ENCODE results near the gene MLN. TPM values are rescaled to one million over a fixed set of nuclear protein-coding genes. Genes with fewer than 3 reads are reported as not detected.
A peak's percentile ranks its signal among the peaks of the same experiment; 100 is the strongest.

Gene MLN
- total and polyA plus RNA-seq, 2 of the 4 experiments (the other 2 are of a cell fraction), result not detected

GRCh38 chr6:33755070-33755869, 48.5 kb downstream of the MLN start:
- dilution Hi-C loops (cut with HindIII; ENCODE audit: low sequenced_read_pairs, unreplicated experiment), result no loop called here
- ChIA-PET CTCF (no interaction called here), POLR2A (ENCODE audit: unreplicated experiment) (no interaction called here)
- Histone ChIP-seq H2BK15ac (ENCODE audit: low read depth, low read length) (no peak overlapping the region; the same call in 2 of the 3 replicates), H4K5ac (ENCODE audit: low read depth, low read length) (no peak overlapping the region), H2BK20ac (ENCODE audit: low read depth, low read length) (no peak overlapping the region), H3K14ac (replicated peaks; ENCODE audit: low read depth, low read length) (no peak overlapping the region), H3K27me3 (ENCODE audit: control insufficient read depth, insufficient read depth, low read length) (no peaks in the 10 kb centered on the region), H4K20me1 (ENCODE audit: insufficient read depth, low read length) (peaks cover 8% of the 10 kb centered on the region), H3K4me1 (ENCODE audit: control insufficient read depth, insufficient read depth, low read length) (peaks cover 30% of the 10 kb centered on the region), H3K27ac (ENCODE audit: insufficient read depth, low read length) (no peak overlapping the region), H3K9ac (ENCODE audit: low read depth, low read length) (no peak overlapping the region), H3K36me3 (ENCODE audit: control insufficient read depth, insufficient read depth, low read length) (no peaks in the 10 kb centered on the region), H3K18ac (ENCODE audit: low read depth, low read length) (no peak overlapping the region), H2AK5ac (ENCODE audit: low read depth, low read length) (0 out of 2 replicates have a peak overlapping the region, but pooled peaks have one; percentile 18), H3K9me1 (ENCODE audit: insufficient read depth, low read length) (no peaks in the 10 kb centered on the region), H3K9me3 (ENCODE audit: control insufficient read depth, insufficient read depth, low read length) (no peaks in the 10 kb centered on the region), H3K4ac (ENCODE audit: low read depth, low read length) (no peak overlapping the region), H2AFZ (replicated peaks; ENCODE audit: low read length, poor library complexity) (no peak overlapping the region), H4K91ac (ENCODE audit: insufficient read depth, low read depth, low read length) (no peak overlapping the region), H3K4me3 (ENCODE audit: insufficient read depth, low read depth, low read length) (no peak overlapping the region), H3K56ac (ENCODE audit: extremely low read depth, insufficient read depth, low read length) (no peak overlapping the region), H3K23ac (ENCODE audit: low read depth, low read length) (no peak overlapping the region), H2BK120ac (ENCODE audit: low read depth, low read length) (no peak overlapping the region), H3K4me2 (ENCODE audit: low read depth, low read length) (no peak overlapping the region), H4K8ac (ENCODE audit: low read depth in 2 of 2, low read length in 2 of 2) (no peak overlapping the region), H2BK5ac (ENCODE audit: low read depth, low read length, poor library complexity, severe bottlenecking) (no peak overlapping the region), H3K79me1 (ENCODE audit: low read depth in 1 of 2, low read length in 2 of 2) (no peaks in the 10 kb centered on the region), H2AK9ac (replicated peaks; ENCODE audit: low read depth, low read length, poor library complexity) (no peak overlapping the region)
- DNase-seq (no peak), ATAC-seq (ENCODE audit: low read depth) (no peak)
- no peak for TF ChIP-seq MXI1 (IDR thresholded peaks at IDR 0.05; ENCODE audit: borderline replicate concordance, low read depth, low read length)
- TF ChIP-seq CEBPB (IDR thresholded peaks at IDR 0.05; ENCODE audit: low read depth, low read length), result no peak
- TF ChIP-seq SMC3 (IDR thresholded peaks at IDR 0.05; ENCODE audit: low read depth, low read length), result no peak
- no peak for TF ChIP-seq MAFK (IDR thresholded peaks at IDR 0.05; ENCODE audit: low read depth, low read length)
- TF ChIP-seq RAD21 (IDR thresholded peaks at IDR 0.05; ENCODE audit: low read length), result no peak
- TF ChIP-seq NFE2L2 (IDR thresholded peaks at IDR 0.05; ENCODE audit: low read depth, low read length), result no peak
- no peak for TF ChIP-seq CHD1 (IDR thresholded peaks at IDR 0.05; ENCODE audit: low read depth, low read length)
- TF ChIP-seq, protein P1, sequence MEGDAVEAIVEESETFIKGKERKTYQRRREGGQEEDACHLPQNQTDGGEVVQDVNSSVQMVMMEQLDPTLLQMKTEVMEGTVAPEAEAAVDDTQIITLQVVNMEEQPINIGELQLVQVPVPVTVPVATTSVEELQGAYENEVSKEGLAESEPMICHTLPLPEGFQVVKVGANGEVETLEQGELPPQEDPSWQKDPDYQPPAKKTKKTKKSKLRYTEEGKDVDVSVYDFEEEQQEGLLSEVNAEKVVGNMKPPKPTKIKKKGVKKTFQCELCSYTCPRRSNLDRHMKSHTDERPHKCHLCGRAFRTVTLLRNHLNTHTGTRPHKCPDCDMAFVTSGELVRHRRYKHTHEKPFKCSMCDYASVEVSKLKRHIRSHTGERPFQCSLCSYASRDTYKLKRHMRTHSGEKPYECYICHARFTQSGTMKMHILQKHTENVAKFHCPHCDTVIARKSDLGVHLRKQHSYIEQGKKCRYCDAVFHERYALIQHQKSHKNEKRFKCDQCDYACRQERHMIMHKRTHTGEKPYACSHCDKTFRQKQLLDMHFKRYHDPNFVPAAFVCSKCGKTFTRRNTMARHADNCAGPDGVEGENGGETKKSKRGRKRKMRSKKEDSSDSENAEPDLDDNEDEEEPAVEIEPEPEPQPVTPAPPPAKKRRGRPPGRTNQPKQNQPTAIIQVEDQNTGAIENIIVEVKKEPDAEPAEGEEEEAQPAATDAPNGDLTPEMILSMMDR (conservative IDR thresholded peaks at IDR 0.05; ENCODE audit: low read depth, low read length), result no peak
- TF ChIP-seq, protein P2, sequence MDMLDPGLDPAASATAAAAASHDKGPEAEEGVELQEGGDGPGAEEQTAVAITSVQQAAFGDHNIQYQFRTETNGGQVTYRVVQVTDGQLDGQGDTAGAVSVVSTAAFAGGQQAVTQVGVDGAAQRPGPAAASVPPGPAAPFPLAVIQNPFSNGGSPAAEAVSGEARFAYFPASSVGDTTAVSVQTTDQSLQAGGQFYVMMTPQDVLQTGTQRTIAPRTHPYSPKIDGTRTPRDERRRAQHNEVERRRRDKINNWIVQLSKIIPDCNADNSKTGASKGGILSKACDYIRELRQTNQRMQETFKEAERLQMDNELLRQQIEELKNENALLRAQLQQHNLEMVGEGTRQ (IDR thresholded peaks at IDR 0.05; ENCODE audit: low read depth, low read length), result no peak
- TF ChIP-seq FOS (IDR thresholded peaks at IDR 0.05; ENCODE audit: low read depth, low read length), result no peak
- TF ChIP-seq ELK1 (IDR thresholded peaks at IDR 0.05; ENCODE audit: borderline replicate concordance, low read depth, low read length), result no peak
- no peak for TF ChIP-seq RCOR1 (IDR thresholded peaks at IDR 0.05; ENCODE audit: insufficient replicate concordance, low read length)
- 43% methylated on average over 2 of the region's 13 CpGs; no CpG with 5 or more reads in 1 of the 2 experiments for WGBS, 2 experiments (ENCODE audit: extremely low coverage in 2 of 2, insufficient read length in 1 of 2)
- intact Hi-C loops (cut with micrococcal nuclease), result no loop called here
- no TSS peak for BruUV-seq (replicated peaks)
- in situ Hi-C loops (cut with MboI; ENCODE audit: low sequenced_read_pairs), result no loop called here
